Activated T-cell treated with anti-CD3 and anti-CD28 coated beads, Interleukin-2, amount 50 U/mL, for 72 hours (primary cell): ENCODE results near the gene RHO. TPM values are rescaled to one million over a fixed set of nuclear protein-coding genes. Genes with fewer than 3 reads are reported as not detected.
"Not testable (repeated sequence)": the region's sequence is repeated elsewhere in the genome, so short reads cannot be mapped to it uniquely, and the experiment has no call there.

Experiments used
- ATAC-seq, 2 donors: fragments of 150-1000 bp; cut with Tn5 transposase; replicated peaks in 1 of 2; 2 replicates each; pipeline ENCODE4 v1.10.0; 2021; ENCODE audit warnings: moderate library complexity in 2 of 2, mild to moderate bottlenecking in 1 of 2
- DNase-seq, 2 donors: peaks; one replicate each; pipeline ENCODE4 v3.0.0; 2021 to 2022; ENCODE audit warnings: mixed read lengths in 1 of 2
- H3K27ac Mint-ChIP-seq: one replicate; pipeline ENCODE4 v1.8.0; 2022; ENCODE audit warnings: mild to moderate bottlenecking, moderate library complexity, mixed read lengths
- H3K27me3 Mint-ChIP-seq: one replicate; pipeline ENCODE4 v1.8.0; 2022; ENCODE audit warnings: low read depth, mixed read lengths
- H3K36me3 Mint-ChIP-seq, 2 donors: one replicate each; pipeline ENCODE4 v1.8.0; 2022; ENCODE audit warnings: mixed read lengths in 2 of 2, mild to moderate bottlenecking in 1 of 2; ENCODE audit not compliant: insufficient read depth in 2 of 2
- H3K4me1 Mint-ChIP-seq: one replicate; pipeline ENCODE4 v1.8.0; 2022; ENCODE audit warnings: low read depth, mixed read lengths
- H3K4me3 Mint-ChIP-seq, 2 donors: one replicate each; pipeline ENCODE4 v1.8.0; 2022; ENCODE audit warnings: mild to moderate bottlenecking in 2 of 2, mixed read lengths in 2 of 2, moderate library complexity in 2 of 2
- H3K9me3 Mint-ChIP-seq, 2 donors: one replicate each; pipeline ENCODE4 v1.8.0; 2022; ENCODE audit warnings: mixed read lengths in 2 of 2
- total RNA-seq, 2 donors: library from RNA; stranded (reverse); gene quantifications; one replicate each; pipeline ENCODE4 v1.2.3, GENCODE V29; 2022

The RHO gene
- total RNA-seq, 2 donors from 2014 or later, result not detected

DNA sequence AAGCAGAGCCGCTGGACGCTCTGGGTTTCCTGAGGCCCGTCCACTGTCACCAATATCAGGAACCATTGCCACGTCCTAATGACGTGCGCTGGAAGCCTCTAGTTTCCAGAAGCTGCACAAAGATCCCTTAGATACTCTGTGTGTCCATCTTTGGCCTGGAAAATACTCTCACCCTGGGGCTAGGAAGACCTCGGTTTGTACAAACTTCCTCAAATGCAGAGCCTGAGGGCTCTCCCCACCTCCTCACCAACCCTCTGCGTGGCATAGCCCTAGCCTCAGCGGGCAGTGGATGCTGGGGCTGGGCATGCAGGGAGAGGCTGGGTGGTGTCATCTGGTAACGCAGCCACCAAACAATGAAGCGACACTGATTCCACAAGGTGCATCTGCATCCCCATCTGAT, 3.3 kb downstream of the RHO start:
- Mint-ChIP-seq H3K27me3 (no peaks in the 10 kb centered on the region), H3K4me1 (peaks cover 3% of the 10 kb centered on the region), H3K36me3 (no peaks in the 10 kb centered on the region), H3K9me3 (no peaks in the 10 kb centered on the region), H3K27ac (no peak overlapping the region), H3K4me3 (no peak overlapping the region)
- DNase-seq (no peak), ATAC-seq (no peak)

GRCh38 chr3:129532261-129532660, 3.8 kb downstream of the RHO start:
- Mint-ChIP-seq H3K4me1 (peaks cover 3% of the 10 kb centered on the region), H3K9me3 (no peaks in the 10 kb centered on the region)
- ATAC-seq, result no peak

GRCh38 chr3:129533406-129533805, 5.0 kb downstream of the RHO start:
- H3K36me3 Mint-ChIP-seq, result no peaks in the 10 kb centered on the region
- no peaks in the 10 kb centered on the region for H3K27me3 Mint-ChIP-seq
- H3K9me3 Mint-ChIP-seq, result no peaks in the 10 kb centered on the region
- no peak overlapping the region for H3K4me3 Mint-ChIP-seq
- ATAC-seq (no peak), DNase-seq (no peak)
- H3K4me1 Mint-ChIP-seq, result peaks cover 3% of the 10 kb centered on the region
- H3K27ac Mint-ChIP-seq, result no peak overlapping the region

More at GRCh38 chr3:129532261-129532660, 3.8 kb downstream of the RHO start:
- no peak overlapping the region for H3K27ac Mint-ChIP-seq
- H3K4me3 Mint-ChIP-seq, result no peak overlapping the region
- no peak for DNase-seq
- H3K36me3 Mint-ChIP-seq, result no peaks in the 10 kb centered on the region
- no peaks in the 10 kb centered on the region for H3K27me3 Mint-ChIP-seq

DNA sequence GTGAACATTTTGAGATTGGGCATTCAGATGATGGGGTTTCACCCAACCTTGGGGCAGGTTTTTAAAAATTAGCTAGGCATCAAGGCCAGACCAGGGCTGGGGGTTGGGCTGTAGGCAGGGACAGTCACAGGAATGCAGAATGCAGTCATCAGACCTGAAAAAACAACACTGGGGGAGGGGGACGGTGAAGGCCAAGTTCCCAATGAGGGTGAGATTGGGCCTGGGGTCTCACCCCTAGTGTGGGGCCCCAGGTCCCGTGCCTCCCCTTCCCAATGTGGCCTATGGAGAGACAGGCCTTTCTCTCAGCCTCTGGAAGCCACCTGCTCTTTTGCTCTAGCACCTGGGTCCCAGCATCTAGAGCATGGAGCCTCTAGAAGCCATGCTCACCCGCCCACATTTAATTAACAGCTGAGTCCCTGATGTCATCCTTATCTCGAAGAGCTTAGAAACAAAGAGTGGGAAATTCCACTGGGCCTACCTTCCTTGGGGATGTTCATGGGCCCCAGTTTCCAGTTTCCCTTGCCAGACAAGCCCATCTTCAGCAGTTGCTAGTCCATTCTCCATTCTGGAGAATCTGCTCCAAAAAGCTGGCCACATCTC, 6.1 kb downstream of the RHO start:
- Mint-ChIP-seq H3K9me3 (no peaks in the 10 kb centered on the region), H3K27me3 (no peaks in the 10 kb centered on the region), H3K27ac (no peak overlapping the region), H3K4me1 (peaks cover 3% of the 10 kb centered on the region), H3K4me3 (no peak overlapping the region), H3K36me3 (no peaks in the 10 kb centered on the region)
- no peak for DNase-seq
- no peak for ATAC-seq

DNA sequence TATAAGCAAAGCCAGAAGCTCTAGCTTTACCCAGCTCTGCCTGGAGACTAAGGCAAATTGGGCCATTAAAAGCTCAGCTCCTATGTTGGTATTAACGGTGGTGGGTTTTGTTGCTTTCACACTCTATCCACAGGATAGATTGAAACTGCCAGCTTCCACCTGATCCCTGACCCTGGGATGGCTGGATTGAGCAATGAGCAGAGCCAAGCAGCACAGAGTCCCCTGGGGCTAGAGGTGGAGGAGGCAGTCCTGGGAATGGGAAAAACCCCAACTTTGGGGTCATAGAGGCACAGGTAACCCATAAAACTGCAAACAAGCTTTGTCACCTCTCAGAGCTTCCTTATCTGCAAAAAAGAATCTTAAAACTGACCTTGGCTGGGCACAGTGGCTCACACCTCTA, 6.6 kb downstream of the RHO start:
- Mint-ChIP-seq H3K4me1 (peaks cover 3% of the 10 kb centered on the region), H3K27me3 (no peaks in the 10 kb centered on the region), H3K4me3 (no peak overlapping the region), H3K27ac (no peak overlapping the region), H3K9me3 (no peaks in the 10 kb centered on the region), H3K36me3 (no peaks in the 10 kb centered on the region)
- no peak for DNase-seq
- ATAC-seq, result no peak

DNA sequence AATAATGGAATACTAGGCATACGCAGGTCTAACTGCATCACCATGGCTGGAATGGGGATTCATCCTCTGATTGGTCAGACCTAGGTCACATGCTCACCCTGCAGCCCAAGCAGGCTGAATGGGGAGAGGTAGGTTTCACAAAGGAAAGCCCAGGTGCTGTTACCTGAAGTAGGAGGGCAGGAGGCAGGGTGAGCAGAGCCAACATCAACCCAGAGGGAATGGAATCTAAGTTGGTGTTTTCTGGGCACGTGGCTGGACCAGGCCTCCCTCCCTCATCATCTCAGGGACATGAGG, 7.9 kb downstream of the RHO start:
- H3K9me3 Mint-ChIP-seq, result peaks cover 0 to 2% of the 10 kb centered on the region in 2 donors
- no peak overlapping the region for H3K4me3 Mint-ChIP-seq

DNA sequence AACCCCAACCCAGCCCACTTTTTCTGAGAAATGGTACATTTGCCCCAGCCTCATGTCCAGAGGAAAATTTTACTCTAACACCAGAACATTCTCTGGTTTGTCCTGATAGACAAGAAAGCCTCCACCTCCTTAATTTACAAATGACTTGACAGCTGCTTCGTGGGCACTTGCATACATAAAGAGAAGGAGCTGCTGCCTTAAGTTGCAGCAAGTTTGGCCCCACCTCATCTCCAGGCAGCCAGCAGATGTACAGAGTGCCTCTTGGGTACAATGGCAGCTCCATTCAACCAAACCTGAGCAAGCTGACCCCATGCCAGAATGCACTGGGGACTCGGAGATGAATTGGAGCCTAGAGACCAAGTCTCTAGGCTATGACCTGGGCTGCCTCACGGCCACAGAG, 8.4 kb downstream of the RHO start:
- H3K27ac Mint-ChIP-seq, result no peak overlapping the region
- no peaks in the 10 kb centered on the region for H3K36me3 Mint-ChIP-seq
- ATAC-seq (no peak), DNase-seq (no peak)
- H3K27me3 Mint-ChIP-seq, result no peaks in the 10 kb centered on the region
- H3K4me1 Mint-ChIP-seq, result peaks cover 3% of the 10 kb centered on the region
- H3K4me3 Mint-ChIP-seq, result no peak overlapping the region
- H3K9me3 Mint-ChIP-seq, result peaks cover 0 to 2% of the 10 kb centered on the region in 2 donors

More for the DNA sequence above, 7.9 kb downstream of the RHO start:
- ATAC-seq (no peak), DNase-seq (no peak)
- Mint-ChIP-seq H3K4me1 (peaks cover 3% of the 10 kb centered on the region), H3K36me3 (no peaks in the 10 kb centered on the region), H3K27ac (no peak overlapping the region), H3K27me3 (no peaks in the 10 kb centered on the region)

GRCh38 chr3:129539206-129539605, 10.8 kb downstream of the RHO start:
- Mint-ChIP-seq H3K27ac (no peak overlapping the region), H3K36me3 (no peaks in the 10 kb centered on the region), H3K4me3 (no peak overlapping the region), H3K27me3 (no peaks in the 10 kb centered on the region), H3K9me3 (peaks cover 0 to 2% of the 10 kb centered on the region in 2 donors), H3K4me1 (peaks cover 3% of the 10 kb centered on the region)
- no peak for ATAC-seq
- no peak for DNase-seq

GRCh38 chr3:129540776-129541516, 12.5 kb downstream of the RHO start:
- peaks cover 0 to 2% of the 10 kb centered on the region in 2 donors for H3K9me3 Mint-ChIP-seq
- no peak for ATAC-seq
- no peaks in the 10 kb centered on the region for H3K36me3 Mint-ChIP-seq
- H3K27ac Mint-ChIP-seq, result no peak overlapping the region
- H3K4me3 Mint-ChIP-seq, result no peak overlapping the region
- H3K4me1 Mint-ChIP-seq, result no peaks in the 10 kb centered on the region
- H3K27me3 Mint-ChIP-seq, result no peaks in the 10 kb centered on the region
- no peak for DNase-seq

- H3K36me3 Mint-ChIP-seq, result no peaks in the 10 kb centered on the region
- H3K4me3 Mint-ChIP-seq, result no peak overlapping the region
- peaks cover 0 to 2% of the 10 kb centered on the region in 2 donors for H3K9me3 Mint-ChIP-seq
- ATAC-seq (no peak), DNase-seq (no peak)
- no peak overlapping the region for H3K27ac Mint-ChIP-seq
- H3K27me3 Mint-ChIP-seq, result no peaks in the 10 kb centered on the region
- no peaks in the 10 kb centered on the region for H3K4me1 Mint-ChIP-seq
These were observed 14.3 kb downstream of the RHO start for GRCh38 chr3:129542747-129543146.

DNA sequence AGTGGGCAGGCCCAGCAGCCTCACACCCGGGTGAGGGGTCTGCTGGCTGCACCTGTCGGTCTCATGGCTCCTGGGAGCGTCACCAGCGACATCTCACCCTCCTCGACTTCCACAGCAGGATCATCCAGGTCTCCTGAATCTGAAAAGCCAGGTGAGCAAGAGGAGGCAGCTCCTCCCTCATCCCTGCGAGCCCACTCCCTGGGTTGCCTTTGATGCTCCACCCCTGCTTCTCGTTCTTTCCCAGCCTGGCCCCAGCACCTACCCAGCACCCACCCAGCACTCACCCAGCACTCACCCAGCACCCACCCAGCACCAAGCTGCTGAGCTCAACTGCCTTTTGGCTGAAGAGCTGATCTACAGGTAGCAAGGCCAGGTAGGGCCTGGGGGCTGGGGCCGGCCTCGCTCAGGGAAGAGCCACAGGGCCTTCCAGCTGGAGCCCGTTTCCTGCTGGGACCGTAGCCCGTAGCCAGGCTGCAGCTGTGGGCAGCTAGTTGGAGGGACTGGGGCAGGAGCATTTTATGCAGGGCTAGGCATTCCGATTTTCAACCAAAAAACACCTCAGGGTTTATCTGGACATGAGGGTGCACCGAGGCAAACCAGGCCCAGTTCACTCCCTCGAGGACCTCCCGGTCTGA, 14.8 kb downstream of the RHO start, which contains the start of gene H1-8:
Gene H1-8 (plus strand): TSS at position 20 of the 635 bp plus-strand sequence. CDS start 44 bp downstream, at position 64.
- Mint-ChIP-seq H3K4me3 (no peak within 1 kb of the TSS), H3K36me3 (no peaks in the 10 kb centered on the region), H3K4me1 (no peaks in the 10 kb centered on the region), H3K9me3 (peaks cover 0 to 2% of the 10 kb centered on the region in 2 donors), H3K27ac (no peak within 1 kb of the TSS), H3K27me3 (no peaks in the 10 kb centered on the region)
- DNase-seq, result no peak
- ATAC-seq, result no peak

GRCh38 chr3:129543999-129544398, 15.6 kb downstream of the RHO start:
- H3K4me1 Mint-ChIP-seq, result no peaks in the 10 kb centered on the region
- H3K36me3 Mint-ChIP-seq, result no peaks in the 10 kb centered on the region
- no peak overlapping the region for H3K4me3 Mint-ChIP-seq
- no peak for DNase-seq
- no peak for ATAC-seq
- no peaks in the 10 kb centered on the region for H3K27me3 Mint-ChIP-seq
- no peak overlapping the region for H3K27ac Mint-ChIP-seq
- peaks cover 0 to 2% of the 10 kb centered on the region in 2 donors for H3K9me3 Mint-ChIP-seq

DNA sequence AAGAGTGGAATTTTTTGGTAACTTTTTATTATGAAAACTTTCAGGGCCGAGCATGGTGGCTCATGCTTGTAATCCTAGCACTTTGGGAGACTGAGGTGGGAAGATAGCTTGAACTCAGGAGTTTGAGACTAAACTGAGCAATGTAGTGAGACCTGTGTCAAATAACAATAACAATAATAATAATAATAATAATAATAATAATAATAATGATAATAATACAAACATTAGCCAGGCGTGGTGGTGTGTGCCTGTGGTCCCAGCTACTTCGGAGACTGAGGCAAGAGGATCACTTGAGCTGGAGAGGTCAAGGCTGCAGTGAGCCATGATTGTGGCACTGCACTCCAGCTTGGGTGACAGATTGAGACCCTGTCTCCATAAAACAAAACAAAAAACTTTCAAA, 17.5 kb downstream of the RHO start:
- not testable (repeated sequence) for DNase-seq, ATAC-seq, H3K27ac Mint-ChIP-seq, H3K9me3 Mint-ChIP-seq, H3K4me1 Mint-ChIP-seq, H3K27me3 Mint-ChIP-seq, H3K36me3 Mint-ChIP-seq, H3K4me3 Mint-ChIP-seq
